Mesenchymal stem cell (in vitro differentiated cells and primary cell): ENCODE measurements around the gene HJURP.
A peak's percentile ranks its signal among the peaks of the same experiment; 100 is the strongest.

Source experiments
- DNase-seq: peaks from one replicate; pipeline ENCODE4 v3.0.0-alpha.2; 2013
- H2AFZ ChIP-seq: one replicate; pipeline ENCODE4 v1.6.1; 2013; ENCODE audit warnings: low read depth, mild to moderate bottlenecking, control low read depth, inconsistent platforms, low read length, moderate library complexity
- H2AK5ac ChIP-seq: 2 replicates; pipeline ENCODE4 v1.6.1; 2013; ENCODE audit warnings: low read length, moderate library complexity, mild to moderate bottlenecking, inconsistent platforms; ENCODE audit not compliant: severe bottlenecking
- H2BK120ac ChIP-seq: one replicate; pipeline ENCODE4 v1.6.1; 2013; ENCODE audit warnings: low read depth, mild to moderate bottlenecking, inconsistent platforms, low read length, moderate library complexity
- H2BK12ac ChIP-seq, 2 experiments: one replicate each; pipeline ENCODE4 v1.6.1; 2013; ENCODE audit warnings: inconsistent platforms in 2 of 2, low read length in 2 of 2, mild to moderate bottlenecking in 2 of 2, moderate library complexity in 2 of 2, control low read depth in 1 of 2
- H2BK15ac ChIP-seq: one replicate; pipeline ENCODE4 v1.6.1; 2013; ENCODE audit warnings: mild to moderate bottlenecking, low read depth, inconsistent platforms; ENCODE audit not compliant: poor library complexity, severe bottlenecking
- H2BK5ac ChIP-seq: 2 replicates; pipeline ENCODE4 v1.6.1; 2013; ENCODE audit warnings: low read depth, mild to moderate bottlenecking, low read length, control low read depth, inconsistent platforms; ENCODE audit not compliant: poor library complexity, severe bottlenecking
- H3K14ac ChIP-seq, 2 experiments: one replicate each; pipeline ENCODE4 v1.6.1; 2013; ENCODE audit warnings: inconsistent platforms in 2 of 2, low read length in 2 of 2, control low read depth in 1 of 2, mild to moderate bottlenecking in 1 of 2, moderate library complexity in 1 of 2
- H3K18ac ChIP-seq, 2 experiments: one replicate each; pipeline ENCODE4 v1.6.1; 2013; ENCODE audit warnings: inconsistent platforms in 2 of 2, low read length in 2 of 2, control low read depth in 1 of 2, low read depth in 1 of 2, mild to moderate bottlenecking in 1 of 2
- H3K23ac ChIP-seq, 2 experiments: one replicate each; pipeline ENCODE4 v1.6.1; 2013; ENCODE audit warnings: inconsistent platforms in 2 of 2, low read length in 2 of 2, mild to moderate bottlenecking in 2 of 2, moderate library complexity in 2 of 2, control low read depth in 1 of 2
- H3K27ac ChIP-seq: 2 replicates; pipeline ENCODE4 v1.5.1; 2013; ENCODE audit warnings: mild to moderate bottlenecking, moderate library complexity, low read length, control low read depth, inconsistent platforms; ENCODE audit not compliant: poor library complexity, severe bottlenecking
- H3K27me3 ChIP-seq, 2 experiments: 2 replicates each; pipeline versions ENCODE4 v1.6.1 to v1.7.0; 2013; ENCODE audit warnings: low read length in 2 of 2, mild to moderate bottlenecking in 2 of 2, moderate library complexity in 2 of 2, control low read depth in 1 of 2, inconsistent platforms in 1 of 2; ENCODE audit not compliant: control insufficient read depth in 1 of 2, insufficient read depth in 1 of 2
- H3K36me3 ChIP-seq, 2 experiments: 2 replicates each; pipeline versions ENCODE4 v1.6.1 to v1.7.0; 2013; ENCODE audit warnings: low read length in 2 of 2, control low read depth in 1 of 2, inconsistent platforms in 1 of 2, low read depth in 1 of 2, mild to moderate bottlenecking in 1 of 2; ENCODE audit not compliant: insufficient read depth in 2 of 2, control insufficient read depth in 1 of 2
- H3K4ac ChIP-seq, 2 experiments: one replicate each; pipeline ENCODE4 v1.6.1; 2013; ENCODE audit warnings: inconsistent platforms in 2 of 2, low read length in 2 of 2, mild to moderate bottlenecking in 2 of 2, moderate library complexity in 2 of 2, control low read depth in 1 of 2, low read depth in 1 of 2
- H3K4me1 ChIP-seq: 2 replicates; pipeline ENCODE4 v1.6.1; 2013; ENCODE audit warnings: low read depth, low read length, control low read depth; ENCODE audit not compliant: control insufficient read depth, insufficient read depth
- H3K4me2 ChIP-seq: 2 replicates; pipeline ENCODE4 v1.6.1; 2013; ENCODE audit warnings: low read length, mild to moderate bottlenecking, inconsistent platforms; ENCODE audit not compliant: poor library complexity, severe bottlenecking
- H3K4me3 ChIP-seq, 2 experiments: 2 replicates each; pipeline versions ENCODE4 v1.5.1 to v1.7.0; 2013; ENCODE audit warnings: low read length in 2 of 2, mild to moderate bottlenecking in 2 of 2, control low read depth in 1 of 2, low read depth in 1 of 2; ENCODE audit not compliant: insufficient read depth in 1 of 2
- H3K79me1 ChIP-seq: replicated peaks from 2 replicates; pipeline ENCODE4 v1.6.1; 2013; ENCODE audit warnings: mild to moderate bottlenecking, control low read depth, low read length, inconsistent platforms; ENCODE audit not compliant: poor library complexity, severe bottlenecking
- H3K9ac ChIP-seq: 2 replicates; pipeline ENCODE4 v1.7.0; 2013; ENCODE audit warnings: mild to moderate bottlenecking, low read length, moderate library complexity
- H3K9me3 ChIP-seq: 2 replicates; pipeline ENCODE4 v1.7.0; 2013; ENCODE audit warnings: mild to moderate bottlenecking, low read length; ENCODE audit not compliant: control insufficient read depth
- H4K8ac ChIP-seq: one replicate; pipeline ENCODE4 v1.6.1; 2013; ENCODE audit warnings: inconsistent platforms, mild to moderate bottlenecking, low read length, moderate library complexity
- H4K91ac ChIP-seq: one replicate; pipeline ENCODE4 v1.6.1; 2013; ENCODE audit warnings: mild to moderate bottlenecking, low read length, inconsistent platforms
- WGBS: methylation state at CpG from one replicate; pipeline ENCODE4 v1.1.7; 2013; ENCODE audit warnings: mixed read lengths; 5-methylcytosine and 5-hydroxymethylcytosine counted together

HJURP gene

DNA sequence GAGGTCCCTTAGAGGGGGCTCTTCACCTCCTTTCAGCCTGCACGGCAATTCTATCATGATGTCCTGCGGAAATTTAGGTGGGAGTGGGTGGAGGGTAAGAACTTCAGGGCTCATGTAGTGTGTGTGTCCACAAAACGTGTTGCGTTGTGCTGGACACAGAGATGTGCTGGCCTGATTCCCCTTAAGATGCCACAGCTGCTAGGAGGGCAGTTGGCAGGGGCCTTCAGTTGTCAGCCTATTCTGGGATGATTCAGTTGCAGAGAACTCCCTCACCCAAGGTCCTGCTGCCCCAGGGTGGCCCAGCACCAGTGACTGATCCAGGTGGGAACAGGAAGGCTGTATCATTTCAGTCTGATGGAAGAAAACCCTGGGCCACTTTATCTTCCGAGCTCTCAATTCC lies 1.0 kb upstream of the HJURP start:
- no peak overlapping the region for H3K14ac ChIP-seq
- H2BK5ac ChIP-seq, result no peak overlapping the region
- H3K27me3 ChIP-seq, result no peaks in the 10 kb centered on the region
- DNase-seq, result no peak
- H3K27ac ChIP-seq, result no peak overlapping the region
- peak overlapping the region; percentile 91 for H3K9ac ChIP-seq
- no peak overlapping the region for H2BK12ac ChIP-seq
- H3K9me3 ChIP-seq, result no peaks in the 10 kb centered on the region
- H4K91ac ChIP-seq, result no peak overlapping the region
- H2AK5ac ChIP-seq, result no peak overlapping the region
- peak overlapping the region in 1 of 2 experiments; percentile 94 for H3K4me3 ChIP-seq
- H3K18ac ChIP-seq, result no peak overlapping the region
- no peak overlapping the region for H3K23ac ChIP-seq
- peak overlapping the region; percentile 76 for H4K8ac ChIP-seq
- peaks cover 8% of the 10 kb centered on the region for H3K79me1 ChIP-seq
- no peak overlapping the region for H3K4me2 ChIP-seq
- H3K4ac ChIP-seq, result no peak overlapping the region
- H2AFZ ChIP-seq, result no peak overlapping the region
- H3K4me1 ChIP-seq, result peaks cover 7% of the 10 kb centered on the region
- no peak overlapping the region for H2BK120ac ChIP-seq
- no peaks in the 10 kb centered on the region for H3K36me3 ChIP-seq
- WGBS, result 94% methylated on average over 5 of the region's 5 CpGs
- H2BK15ac ChIP-seq, result no peak overlapping the region

- Histone ChIP-seq H3K4me1 (peaks cover 7% of the 10 kb centered on the region), H3K4me2 (peak overlapping the region; percentile 94), H3K4me3 (peak overlapping the region; percentile 90 to 94), H3K4ac (no peak overlapping the region), H3K36me3 (peaks cover 0 to 1% of the 10 kb centered on the region in 2 experiments), H3K27me3 (no peaks in the 10 kb centered on the region), H3K18ac (no peak overlapping the region), H3K14ac (no peak overlapping the region), H3K9me3 (no peaks in the 10 kb centered on the region), H2BK5ac (peak overlapping the region; percentile 22), H2BK15ac (no peak overlapping the region), H4K91ac (no peak overlapping the region), H3K9ac (peak overlapping the region; percentile 91), H2AFZ (peak overlapping the region; percentile 83), H3K23ac (peak overlapping the region in 1 of 2 experiments; percentile 11), H3K27ac (no peak overlapping the region), H2BK120ac (no peak overlapping the region), H2BK12ac (no peak overlapping the region), H3K79me1 (peaks cover 18% of the 10 kb centered on the region), H4K8ac (no peak overlapping the region), H2AK5ac (no peak overlapping the region)
- no peak for DNase-seq
- under 1% methylated on average over 24 of the region's 25 CpGs for WGBS
Observed at GRCh38 chr2:233853883-233854240, 473 bp downstream of the HJURP start.

DNA sequence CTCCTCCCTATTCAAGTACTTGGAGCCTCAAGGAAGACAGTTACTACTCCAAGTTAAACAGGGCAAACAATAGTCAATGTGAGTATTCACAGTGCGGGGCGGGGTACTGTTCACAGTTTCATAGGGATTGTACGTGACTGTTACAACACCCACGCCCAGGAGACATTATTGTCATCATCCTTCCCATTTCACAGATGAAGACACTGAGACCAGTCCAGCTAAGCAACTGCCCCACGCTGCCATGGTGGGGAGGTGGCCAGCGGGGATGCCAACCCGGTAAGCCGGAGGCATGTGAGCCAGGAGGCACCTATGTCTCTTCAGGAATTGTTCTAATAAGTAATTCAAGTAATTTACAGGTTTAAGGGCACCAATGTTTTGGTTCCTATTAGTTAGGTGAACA lies 982 bp downstream of the HJURP start:
- 29% methylated on average over 8 of the region's 8 CpGs for WGBS
- peak overlapping the region; percentile 56 for H2AFZ ChIP-seq
- DNase-seq, result no peak
- peak overlapping the region; percentile 90 to 94 for H3K4me3 ChIP-seq
- H2BK12ac ChIP-seq, result no peak overlapping the region
- H2BK15ac ChIP-seq, result no peak overlapping the region
- H2BK5ac ChIP-seq, result no peak overlapping the region
- H2BK120ac ChIP-seq, result no peak overlapping the region
- no peak overlapping the region for H3K27ac ChIP-seq
- H3K23ac ChIP-seq, result no peak overlapping the region
- H3K18ac ChIP-seq, result no peak overlapping the region
- H3K4me1 ChIP-seq, result peaks cover 7% of the 10 kb centered on the region
- peaks cover 0 to 6% of the 10 kb centered on the region in 2 experiments for H3K36me3 ChIP-seq
- peak overlapping the region; percentile 94 for H3K4me2 ChIP-seq
- peaks cover 23% of the 10 kb centered on the region for H3K79me1 ChIP-seq
- no peak overlapping the region for H4K8ac ChIP-seq
- no peak overlapping the region for H3K4ac ChIP-seq
- no peak overlapping the region for H3K14ac ChIP-seq
- H3K9ac ChIP-seq, result peak overlapping the region; percentile 91
- H3K27me3 ChIP-seq, result no peaks in the 10 kb centered on the region
- no peaks in the 10 kb centered on the region for H3K9me3 ChIP-seq
- H2AK5ac ChIP-seq, result no peak overlapping the region
- H4K91ac ChIP-seq, result no peak overlapping the region

GRCh38 chr2:233852056-233852455 lies 2.3 kb downstream of the HJURP start:
- Histone ChIP-seq H4K91ac (no peak overlapping the region), H3K9ac (peak overlapping the region; percentile 91), H3K79me1 (peaks cover 34% of the 10 kb centered on the region), H2BK12ac (peak overlapping the region in 1 of 2 experiments; percentile 14), H3K4me2 (peak overlapping the region; percentile 19), H3K27ac (no peak overlapping the region), H3K4me3 (peak overlapping the region in 1 of 2 experiments; percentile 94), H3K27me3 (no peaks in the 10 kb centered on the region), H4K8ac (no peak overlapping the region), H2BK15ac (no peak overlapping the region), H3K9me3 (no peaks in the 10 kb centered on the region), H2AFZ (peak overlapping the region; percentile 20), H3K4ac (no peak overlapping the region), H3K14ac (no peak overlapping the region), H2BK120ac (no peak overlapping the region), H3K23ac (no peak overlapping the region), H3K36me3 (peaks cover 2 to 14% of the 10 kb centered on the region in 2 experiments), H3K4me1 (peaks cover 14% of the 10 kb centered on the region), H2AK5ac (no peak overlapping the region), H3K18ac (peak overlapping the region in 1 of 2 experiments; percentile 46), H2BK5ac (no peak overlapping the region)
- 75% methylated on average over 3 of the region's 3 CpGs for WGBS
- peak; percentile 5 for DNase-seq
